Measurements from ENCODE around the gene CASP5. TPM values are rescaled to one million over a fixed set of nuclear protein-coding genes. Genes with fewer than 3 reads are reported as not detected.
"Not testable (repeated sequence)": the region's sequence is repeated elsewhere in the genome, so short reads cannot be mapped to it uniquely, and the experiment has no call there.

The CASP5 gene
- total RNA-seq, 1 donor from 2014 or later: not detected

- H3K27me3 Mint-ChIP-seq (ENCODE audit: insufficient read depth): no peaks in the 10 kb centered on the region
- no peaks in the 10 kb centered on the region for H3K9me3 Mint-ChIP-seq
- DNase-seq (ENCODE audit: low spot score): no peak
- intact Hi-C loops (cut with micrococcal nuclease): loop anchor here (1.0 to 5.0 kb wide), 2 partner anchors 53 to 340 kb away; no protein-coding TSS in a partner anchor
- H3K36me3 Mint-ChIP-seq (ENCODE audit: low read depth): peaks cover 3% of the 10 kb centered on the region
- peaks cover 50% of the 10 kb centered on the region for H3K4me1 Mint-ChIP-seq (ENCODE audit: low read depth)
- no peak overlapping the region for H3K27ac Mint-ChIP-seq
- no peak overlapping the region for H3K4me3 Mint-ChIP-seq
These were observed 24.1 kb upstream of the CASP5 start for GRCh38 chr11:105046898-105047579.

GRCh38 chr11:105045676-105046296 is 22.8 kb upstream of the CASP5 start:
- Mint-ChIP-seq H3K4me3 (peak overlapping the region; percentile 74), H3K36me3 (ENCODE audit: low read depth) (peaks cover 15% of the 10 kb centered on the region), H3K4me1 (ENCODE audit: low read depth) (peaks cover 60% of the 10 kb centered on the region), H3K27me3 (ENCODE audit: insufficient read depth) (no peaks in the 10 kb centered on the region), H3K27ac (peak overlapping the region; percentile 21), H3K9me3 (no peaks in the 10 kb centered on the region)
- intact Hi-C loops (cut with micrococcal nuclease): loop anchor here (1.0 to 5.0 kb wide), 5 partner anchors 10 to 338 kb away; partner anchors contain the start of gene CASP1
- DNase-seq (ENCODE audit: low spot score): no peak

- H3K4me3 Mint-ChIP-seq: peak within 1 kb of the TSS; percentile 90
- DNase-seq (ENCODE audit: low spot score): peak; percentile 20
- H3K4me1 Mint-ChIP-seq (ENCODE audit: low read depth): peaks cover 63% of the 10 kb centered on the region
- peaks cover 21% of the 10 kb centered on the region for H3K36me3 Mint-ChIP-seq (ENCODE audit: low read depth)
- H3K27ac Mint-ChIP-seq: peak within 1 kb of the TSS; percentile 90
- not testable (repeated sequence) for H3K9me3 Mint-ChIP-seq; H3K27me3 Mint-ChIP-seq (ENCODE audit: insufficient read depth)
- intact Hi-C loops (cut with micrococcal nuclease): loop anchor here (1.0 to 5.0 kb wide), 5 partner anchors 10 to 338 kb away; partner anchors contain the start of genes CASP1 and CASP4
These were observed 21.9 kb upstream of the CASP5 start, which contains the start of gene CARD16 for GRCh38 chr11:105044557-105045524. Gene CARD16, minus strand, starts transcription at chr11:105045335. Its CDS starts 38 bp downstream, at chr11:105045297.

GRCh38 chr11:105042178-105042577 is 19.2 kb upstream of the CASP5 start:
- intact Hi-C loops (cut with micrococcal nuclease): loop anchor here (5.0 kb wide), 1 partner anchor 75 kb away; the partner anchor contains the start of gene CASP4
- H3K36me3 Mint-ChIP-seq (ENCODE audit: low read depth): peaks cover 40% of the 10 kb centered on the region

GRCh38 chr11:105040703-105041102 is 17.7 kb upstream of the CASP5 start:
- H3K4me1 Mint-ChIP-seq (ENCODE audit: low read depth): peaks cover 48% of the 10 kb centered on the region

More at GRCh38 chr11:105042178-105042577, 19.2 kb upstream of the CASP5 start:
- Mint-ChIP-seq H3K4me3 (no peak overlapping the region), H3K27me3 (ENCODE audit: insufficient read depth) (no peaks in the 10 kb centered on the region), H3K27ac (no peak overlapping the region), H3K4me1 (ENCODE audit: low read depth) (peaks cover 61% of the 10 kb centered on the region), H3K9me3 (peaks cover 4% of the 10 kb centered on the region)
- DNase-seq (ENCODE audit: low spot score): no peak

GRCh38 chr11:105034813-105035620 is 12.0 kb upstream of the CASP5 start, which contains the start of gene CASP1:
Gene CASP1, minus strand, starts transcription at chr11:105035144. Its CDS starts 31 bp downstream, at chr11:105035113.
- peak within 1 kb of the TSS; percentile 93 for H3K4me3 Mint-ChIP-seq
- intact Hi-C loops (cut with micrococcal nuclease): loop anchor here (1.0 kb wide), 2 partner anchors 10 to 45 kb away; partner anchors contain the start of gene CARD16
- H3K9me3 Mint-ChIP-seq: peaks cover 4% of the 10 kb centered on the region
- peaks cover 32% of the 10 kb centered on the region for H3K4me1 Mint-ChIP-seq (ENCODE audit: low read depth)
- DNase-seq (ENCODE audit: low spot score): peak; percentile 31
- H3K27me3 Mint-ChIP-seq (ENCODE audit: insufficient read depth): no peaks in the 10 kb centered on the region
- peaks cover 48% of the 10 kb centered on the region for H3K36me3 Mint-ChIP-seq (ENCODE audit: low read depth)
- peak within 1 kb of the TSS; percentile 94 for H3K27ac Mint-ChIP-seq

More at GRCh38 chr11:105040703-105041102, 17.7 kb upstream of the CASP5 start:
- intact Hi-C loops (cut with micrococcal nuclease): loop anchor here (5.0 kb wide), 1 partner anchor 73 kb away; the partner anchor contains the start of gene CASP4
- peaks cover 4% of the 10 kb centered on the region for H3K9me3 Mint-ChIP-seq
- peaks cover 48% of the 10 kb centered on the region for H3K36me3 Mint-ChIP-seq (ENCODE audit: low read depth)
- no peak for DNase-seq (ENCODE audit: low spot score)
- no peak overlapping the region for H3K4me3 Mint-ChIP-seq
- no peaks in the 10 kb centered on the region for H3K27me3 Mint-ChIP-seq (ENCODE audit: insufficient read depth)
- no peak overlapping the region for H3K27ac Mint-ChIP-seq

- Mint-ChIP-seq H3K4me3 (peak overlapping the region; percentile 93), H3K27ac (peak overlapping the region; percentile 94), H3K36me3 (ENCODE audit: low read depth) (peaks cover 46% of the 10 kb centered on the region), H3K4me1 (ENCODE audit: low read depth) (peaks cover 32% of the 10 kb centered on the region)
- H3K9me3 Mint-ChIP-seq; H3K27me3 Mint-ChIP-seq (ENCODE audit: insufficient read depth); DNase-seq (ENCODE audit: low spot score): not testable (repeated sequence)
- intact Hi-C loops (cut with micrococcal nuclease): loop anchor here (1.0 kb wide), 1 partner anchor 46 kb away; no protein-coding TSS in a partner anchor
These were observed 11.4 kb upstream of the CASP5 start for GRCh38 chr11:105034388-105034787.

GRCh38 chr11:105033781-105034180 is 10.8 kb upstream of the CASP5 start:
- no peak for DNase-seq (ENCODE audit: low spot score)
- Mint-ChIP-seq H3K36me3 (ENCODE audit: low read depth) (peaks cover 48% of the 10 kb centered on the region), H3K4me1 (ENCODE audit: low read depth) (peaks cover 35% of the 10 kb centered on the region), H3K9me3 (peaks cover 4% of the 10 kb centered on the region), H3K4me3 (peak overlapping the region; percentile 93), H3K27ac (peak overlapping the region; percentile 94), H3K27me3 (ENCODE audit: insufficient read depth) (no peaks in the 10 kb centered on the region)
- intact Hi-C loops (cut with micrococcal nuclease): loop anchor here (1.0 kb wide), 1 partner anchor 47 kb away; no protein-coding TSS in a partner anchor

GRCh38 chr11:105033343-105033742 is 10.4 kb upstream of the CASP5 start:
- H3K4me3 Mint-ChIP-seq: peak overlapping the region; percentile 93
- peaks cover 4% of the 10 kb centered on the region for H3K9me3 Mint-ChIP-seq
- DNase-seq (ENCODE audit: low spot score): no peak
- H3K27me3 Mint-ChIP-seq (ENCODE audit: insufficient read depth): no peaks in the 10 kb centered on the region
- H3K27ac Mint-ChIP-seq: peak overlapping the region; percentile 65
- H3K4me1 Mint-ChIP-seq (ENCODE audit: low read depth): peaks cover 39% of the 10 kb centered on the region
- peaks cover 49% of the 10 kb centered on the region for H3K36me3 Mint-ChIP-seq (ENCODE audit: low read depth)
- intact Hi-C loops (cut with micrococcal nuclease): no loop called here

GRCh38 chr11:105032495-105032894 is 9.5 kb upstream of the CASP5 start:
- H3K36me3 Mint-ChIP-seq (ENCODE audit: low read depth): peaks cover 48% of the 10 kb centered on the region
- H3K4me3 Mint-ChIP-seq: peak overlapping the region; percentile 64
- H3K4me1 Mint-ChIP-seq (ENCODE audit: low read depth): peaks cover 45% of the 10 kb centered on the region
- H3K9me3 Mint-ChIP-seq: no peaks in the 10 kb centered on the region
- H3K27ac Mint-ChIP-seq: peak overlapping the region; percentile 81
- intact Hi-C loops (cut with micrococcal nuclease): no loop called here
- H3K27me3 Mint-ChIP-seq (ENCODE audit: insufficient read depth): no peaks in the 10 kb centered on the region
- no peak for DNase-seq (ENCODE audit: low spot score)

GRCh38 chr11:105027678-105028077 is 4.7 kb upstream of the CASP5 start:
- peaks cover 19% of the 10 kb centered on the region for H3K4me1 Mint-ChIP-seq (ENCODE audit: low read depth)
- H3K4me3 Mint-ChIP-seq: peak overlapping the region; percentile 27
- no peaks in the 10 kb centered on the region for H3K9me3 Mint-ChIP-seq
- intact Hi-C loops (cut with micrococcal nuclease): no loop called here
- peaks cover 59% of the 10 kb centered on the region for H3K36me3 Mint-ChIP-seq (ENCODE audit: low read depth)
- no peak overlapping the region for H3K27ac Mint-ChIP-seq
- DNase-seq (ENCODE audit: low spot score): no peak
- no peaks in the 10 kb centered on the region for H3K27me3 Mint-ChIP-seq (ENCODE audit: insufficient read depth)
